H1 (cell line): ENCODE results near the gene CBX2. TPM values are rescaled to one million over a fixed set of nuclear protein-coding genes. Genes with fewer than 3 reads are reported as not detected.

Source experiments
- BCL11A ChIP-seq, 2 experiments: IDR thresholded peaks; one replicate each; pipeline ENCODE4 v1.6.1; 2011; ENCODE audit warnings: low read depth in 2 of 2, low read length in 2 of 2, mild to moderate bottlenecking in 2 of 2
- CREB1 ChIP-seq: IDR thresholded peaks from 2 replicates; pipeline ENCODE4 v1.6.1; 2012; ENCODE audit warnings: inconsistent platforms
- EZH2 ChIP-seq: fragments of 200-600 bp; sonication (generic); IDR thresholded peaks from 2 replicates; pipeline ENCODE4 v1.7.1; 2012; ENCODE audit warnings: low read depth, mild to moderate bottlenecking, moderate library complexity, low read length, inconsistent platforms; ENCODE audit not compliant: severe bottlenecking
- SP2 ChIP-seq: IDR thresholded peaks from 2 replicates; pipeline ENCODE4 v1.6.1; 2012; ENCODE audit warnings: mild to moderate bottlenecking, low read length, inconsistent platforms
- polyA plus RNA-seq, 7 experiments: library from polyadenylated mRNA; depleted of rRNA in 3 of 7; stranded (reverse) in 5 of 7; unstranded in 2 of 7; fragments of >200 nt in 5 of 7; fragments of 200-250 nt in 2 of 7; gene quantifications; 1 replicate in 5 of 7; 2 replicates in 1 of 7; 4 replicates in 1 of 7; pipeline versions ENCODE4 v1.2.1 to v1.2.3, GENCODE V29; 2011 to 2013; ENCODE audit warnings: missing spikeins in 2 of 7, mixed read lengths in 2 of 7
- total RNA-seq: library from RNA; stranded (reverse); fragmentation: NEBNext Ultra II Directional; extraction: Animal tissue kit (Norgen Biotek cat#: 25700); gene quantifications from 2 replicates; pipeline ENCODE4 v1.2.1, GENCODE V29; 2021
- TF ChIP-seq, protein P1 (sequence below): IDR thresholded peaks from 2 replicates; pipeline ENCODE4 v1.6.1; 2012; ENCODE audit warnings: inconsistent platforms

CBX2 gene
- total and polyA plus RNA-seq, 2 of the 8 experiments (the other 6 are each of a cell fraction or from before 2014, with no cell fraction given) = 64.3 to 83.9 TPM

DNA sequence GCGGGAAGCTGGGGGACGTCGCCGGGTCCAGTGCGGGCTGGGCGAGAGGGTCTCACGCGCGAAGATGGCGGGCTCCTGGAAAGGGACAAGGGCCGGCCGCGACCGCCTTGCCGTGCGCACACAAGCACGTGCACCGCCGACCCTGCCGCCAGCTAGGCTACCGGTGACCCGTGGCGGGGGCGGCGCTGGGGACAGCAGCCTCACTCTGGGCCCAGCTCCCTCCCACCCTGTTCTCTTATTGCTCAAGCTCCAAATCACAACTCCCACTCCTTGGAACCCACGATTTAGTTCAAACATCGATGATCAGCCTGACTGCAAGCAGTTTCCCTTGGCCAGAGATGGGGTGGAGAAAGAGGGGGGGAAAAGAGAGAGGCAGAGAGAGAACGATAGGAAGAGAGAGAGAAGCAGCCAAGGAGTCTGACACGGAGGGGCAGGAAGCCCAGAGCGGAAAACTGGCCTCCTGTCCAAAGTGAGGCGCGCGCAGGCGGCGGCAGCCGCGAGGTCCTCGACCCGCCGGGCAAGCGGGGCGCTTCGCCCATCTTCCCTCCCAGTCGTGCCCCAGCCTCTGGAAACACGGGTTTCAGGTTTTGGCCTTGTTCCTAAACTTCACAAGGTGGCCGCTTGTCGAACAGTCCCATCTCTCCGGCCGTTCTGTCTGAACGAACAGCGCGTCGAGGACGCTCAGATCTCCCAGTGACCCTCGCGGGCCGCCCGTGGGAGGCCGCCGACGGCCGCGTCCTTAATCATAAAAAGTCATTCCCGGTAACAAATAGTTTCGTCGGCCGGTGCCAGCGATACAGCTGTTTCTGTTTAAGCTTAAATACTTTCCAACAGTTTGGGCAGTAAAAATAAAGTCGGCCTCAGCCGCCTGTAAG is 20.6 kb downstream of the CBX2 start (continued):
- peak; percentile 99 for TF ChIP-seq EZH2
- no peak for TF ChIP-seq SP2
- no peak for TF ChIP-seq BCL11A (IDR thresholded peaks at IDR 0.05; ENCODE audit: low read depth in 2 of 2, low read length in 2 of 2)
- TF ChIP-seq, protein P1, sequence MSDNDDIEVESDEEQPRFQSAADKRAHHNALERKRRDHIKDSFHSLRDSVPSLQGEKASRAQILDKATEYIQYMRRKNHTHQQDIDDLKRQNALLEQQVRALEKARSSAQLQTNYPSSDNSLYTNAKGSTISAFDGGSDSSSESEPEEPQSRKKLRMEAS = peak; percentile 96
- TF ChIP-seq CREB1 = no peak
